GM12892 (cell line): ENCODE data around the gene ZP4.

Source experiments
- DNase-seq: peaks from one replicate; pipeline ENCODE4 v3.0.0; 2011; ENCODE audit not compliant: insufficient read length
- FAIRE-seq: peaks from 2 replicates; lab custom pipeline; 2011; peaks lifted over from hg19 to GRCh38; lab: Jason Lieb, UNC
- POLR2A ChIP-seq: IDR thresholded peaks from 2 replicates; pipeline ENCODE4 v1.6.1; 2011; ENCODE audit warnings: low read depth, low read length, control low read depth
- POLR2AphosphoS5 ChIP-seq: IDR thresholded peaks from 2 replicates; pipeline ENCODE4 v1.6.1; 2011; ENCODE audit warnings: low read depth, low read length, control low read depth
- TAF1 ChIP-seq: IDR thresholded peaks from 2 replicates; pipeline ENCODE4 v1.6.1; 2011; ENCODE audit warnings: low read depth, mild to moderate bottlenecking, control low read depth, low read length, borderline replicate concordance

Gene ZP4

DNA sequence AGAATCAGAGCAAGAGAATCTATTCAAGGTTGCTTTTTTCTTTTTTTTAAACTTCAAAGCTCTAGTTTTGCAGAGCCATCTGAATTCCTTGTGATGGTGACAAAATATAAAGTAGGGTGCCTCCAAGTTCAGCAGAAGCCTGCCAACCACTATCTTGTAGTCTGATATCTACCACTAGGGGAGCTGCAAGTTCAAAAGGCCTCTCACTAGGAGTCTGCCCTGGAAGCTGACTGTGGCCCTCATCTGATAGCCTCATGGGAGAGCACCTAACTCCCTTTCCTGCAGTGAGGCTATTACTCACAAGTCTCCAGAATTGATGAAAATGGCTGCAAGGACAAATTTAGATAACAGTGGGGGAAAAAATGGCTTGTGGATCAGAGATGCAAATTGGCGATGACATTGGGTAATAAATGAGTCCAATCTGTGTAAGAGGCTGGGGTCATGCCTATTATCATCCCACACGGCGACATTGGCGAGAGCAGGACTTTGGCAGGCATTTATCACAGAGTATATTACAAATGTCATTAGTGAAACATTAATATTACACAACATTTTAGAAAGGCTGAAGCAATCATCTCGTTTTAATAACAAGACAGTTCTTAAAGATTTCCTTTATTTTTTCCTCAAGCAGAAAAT, 10.7 kb upstream of the ZP4 start:
- DNase-seq (no peak), FAIRE-seq (no peak)
- TF ChIP-seq TAF1 (no peak), POLR2A (no peak), POLR2AphosphoS5 (no peak)

- TF ChIP-seq TAF1 (no peak), POLR2A (no peak), POLR2AphosphoS5 (no peak)
- no peak for FAIRE-seq
Measured at GRCh38 chr1:237895630-237896029, 4.9 kb upstream of the ZP4 start.

DNA sequence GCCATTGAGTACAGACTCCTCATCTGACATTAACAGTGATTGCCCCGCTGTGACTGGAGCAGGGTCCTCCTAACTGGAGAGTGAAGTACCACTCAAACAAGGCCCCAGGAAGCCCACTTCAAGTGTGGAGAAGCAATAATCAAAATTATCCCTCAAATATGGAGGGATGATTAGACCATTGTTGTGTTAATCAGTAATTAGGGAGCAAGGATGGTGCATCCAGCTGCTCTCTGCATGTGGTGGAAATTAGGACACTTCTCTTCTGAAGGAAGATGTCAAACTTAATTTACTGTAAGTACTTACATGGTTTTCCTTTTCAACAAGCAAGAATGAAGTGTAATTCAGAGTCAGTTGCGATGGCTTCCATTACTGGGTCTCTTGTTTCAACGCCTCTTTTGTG, 3.4 kb upstream of the ZP4 start:
- FAIRE-seq (no peak), DNase-seq (no peak)
- TF ChIP-seq POLR2AphosphoS5: no peak
- TF ChIP-seq POLR2A: no peak
- no peak for TF ChIP-seq TAF1

More at GRCh38 chr1:237895630-237896029, 4.9 kb upstream of the ZP4 start:
- DNase-seq: no peak

GRCh38 chr1:237891979-237892378, 1.3 kb upstream of the ZP4 start:
- DNase-seq (no peak), FAIRE-seq (no peak)
- TF ChIP-seq POLR2AphosphoS5 (no peak), POLR2A (no peak), TAF1 (no peak)

DNA sequence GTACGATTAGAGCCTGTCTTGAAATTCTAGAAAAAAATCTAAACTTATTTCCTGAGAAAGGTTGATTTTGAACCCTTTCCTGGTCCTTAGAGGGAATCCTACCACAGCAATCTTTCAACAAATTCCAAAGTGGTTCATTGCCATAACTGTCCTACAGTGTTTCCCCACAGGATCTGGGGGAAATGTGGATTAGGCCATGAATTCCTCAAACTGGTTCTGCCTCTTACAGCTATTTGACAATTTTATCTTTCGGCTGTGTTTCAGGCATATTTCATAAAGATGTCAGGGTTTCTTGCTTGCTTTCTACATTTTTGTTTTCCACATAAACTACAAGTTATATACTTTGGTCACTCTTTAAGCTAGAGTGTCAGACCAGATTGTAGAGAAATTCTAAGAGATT, 544 bp upstream of the ZP4 start:
- no peak for FAIRE-seq
- no peak for DNase-seq
- TF ChIP-seq POLR2A (no peak), POLR2AphosphoS5 (no peak), TAF1 (no peak)

GRCh38 chr1:237890416-237890815, 306 bp downstream of the ZP4 start:
- TF ChIP-seq TAF1: no peak
- no peak for TF ChIP-seq POLR2A
- no peak for TF ChIP-seq POLR2AphosphoS5
- DNase-seq (no peak), FAIRE-seq (no peak)

DNA sequence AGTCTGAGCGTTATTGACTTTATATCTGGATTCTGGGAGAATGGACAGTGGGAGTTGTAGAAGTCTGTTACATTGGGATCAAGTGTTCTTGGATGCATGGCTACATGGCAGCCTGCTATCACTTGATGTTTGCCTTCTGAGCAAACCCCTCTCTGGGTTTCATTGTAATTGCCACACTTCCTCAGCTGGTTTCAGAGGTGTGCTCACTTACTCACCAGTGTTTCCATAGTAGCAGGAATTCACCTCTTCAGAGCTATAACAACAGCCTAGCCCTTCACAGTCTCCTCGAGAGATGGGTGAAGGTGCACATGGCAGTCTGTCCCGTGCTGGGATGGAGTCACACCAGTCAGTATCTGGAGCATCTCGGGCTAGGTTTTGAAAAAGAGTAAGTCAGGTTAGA, 2.6 kb downstream of the ZP4 start:
- DNase-seq: no peak
- no peak for TF ChIP-seq POLR2AphosphoS5
- TF ChIP-seq POLR2A: no peak
- TF ChIP-seq TAF1: no peak
- no peak for FAIRE-seq

GRCh38 chr1:237887542-237887941, 3.2 kb downstream of the ZP4 start:
- no peak for DNase-seq
- no peak for TF ChIP-seq TAF1
- TF ChIP-seq POLR2AphosphoS5: no peak
- no peak for TF ChIP-seq POLR2A
- no peak for FAIRE-seq

DNA sequence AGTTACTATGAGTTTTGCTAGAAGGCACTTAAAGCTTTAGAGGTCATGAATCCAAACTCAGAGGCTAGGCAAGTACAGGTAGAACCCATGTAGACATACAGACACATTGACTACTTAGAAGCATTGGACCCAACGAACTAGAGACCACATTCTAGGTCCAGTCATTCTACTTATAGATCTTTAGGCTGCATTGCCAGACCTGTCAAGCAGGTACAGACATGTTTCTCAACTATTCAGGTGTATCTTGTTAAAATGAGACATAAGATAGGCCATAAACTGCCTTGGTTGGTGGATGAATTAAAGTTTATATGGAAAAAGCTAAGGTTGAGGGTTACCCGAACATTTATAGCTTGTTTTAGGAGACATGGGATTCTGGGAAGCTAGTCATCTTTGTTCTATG, 6.5 kb downstream of the ZP4 start:
- DNase-seq: no peak
- no peak for FAIRE-seq
- TF ChIP-seq TAF1 (no peak), POLR2AphosphoS5 (no peak), POLR2A (no peak)

- no peak for TF ChIP-seq POLR2A
- no peak for TF ChIP-seq TAF1
- TF ChIP-seq POLR2AphosphoS5: no peak
- DNase-seq (no peak), FAIRE-seq (no peak)
Measured at GRCh38 chr1:237879195-237879594, 11.5 kb downstream of the ZP4 start.

- FAIRE-seq: no peak
- no peak for TF ChIP-seq POLR2AphosphoS5
- no peak for TF ChIP-seq TAF1
- no peak for TF ChIP-seq POLR2A
Measured at GRCh38 chr1:237878406-237878805, 12.3 kb downstream of the ZP4 start.

DNA sequence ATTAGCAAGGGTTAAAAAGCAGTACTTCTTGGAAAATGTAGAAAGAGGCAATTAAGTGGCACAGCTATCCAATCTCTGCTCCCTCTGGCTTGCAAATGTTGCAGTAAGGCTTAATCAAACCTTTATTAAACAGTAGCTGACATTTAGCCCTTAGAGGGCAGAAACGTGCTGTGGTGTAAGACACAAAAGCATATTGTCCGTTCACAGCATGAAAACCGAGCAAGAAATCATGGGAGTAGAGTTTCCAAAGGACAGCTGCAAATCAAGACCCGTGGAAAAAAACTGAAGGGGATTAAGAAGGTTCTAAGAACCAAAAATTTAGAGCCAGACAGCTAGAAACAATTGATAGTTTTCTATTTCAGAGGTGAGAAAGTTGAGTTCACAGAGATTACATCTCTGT, 13.1 kb downstream of the ZP4 start:
- TF ChIP-seq TAF1: no peak
- no peak for TF ChIP-seq POLR2A
- no peak for TF ChIP-seq POLR2AphosphoS5
- DNase-seq (no peak), FAIRE-seq (no peak)

More at GRCh38 chr1:237878406-237878805, 12.3 kb downstream of the ZP4 start:
- DNase-seq: no peak

- DNase-seq: no peak
- TF ChIP-seq TAF1: no peak
- no peak for TF ChIP-seq POLR2A
- no peak for TF ChIP-seq POLR2AphosphoS5
- no peak for FAIRE-seq
Measured at GRCh38 chr1:237875291-237875690, 15.4 kb downstream of the ZP4 start.

DNA sequence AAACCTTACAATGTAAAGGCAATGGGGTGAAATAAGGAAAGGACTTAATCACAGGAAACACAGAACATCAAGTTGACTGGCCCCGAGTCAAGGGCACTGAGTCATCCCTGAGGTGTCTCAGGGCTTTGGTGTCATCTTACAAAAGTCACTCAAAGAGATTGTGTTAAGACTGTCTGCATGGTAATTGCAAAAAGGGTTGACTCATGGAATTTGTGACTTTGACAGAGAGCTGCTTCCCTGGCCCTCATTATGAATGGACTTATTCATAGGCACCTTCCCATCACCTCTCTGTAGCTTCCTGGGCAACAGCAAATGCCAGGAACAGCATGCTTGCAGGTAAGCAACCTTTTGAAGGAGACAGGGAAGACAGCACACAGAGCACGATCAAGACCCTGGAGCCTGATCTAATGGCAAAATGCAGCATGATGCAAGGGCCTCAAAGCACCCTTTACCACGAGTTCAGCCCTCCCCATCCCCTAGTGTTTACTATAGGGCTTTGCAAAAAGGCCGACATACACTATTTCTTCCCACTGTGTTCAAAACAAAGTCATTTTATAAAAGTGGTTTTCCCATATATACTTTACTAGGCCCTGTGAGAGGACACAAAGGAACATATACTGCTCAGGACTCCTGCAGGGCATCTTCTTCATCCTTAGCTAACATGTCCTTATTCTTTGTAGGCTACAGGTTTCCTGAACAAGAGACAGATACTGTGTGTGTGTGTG, 17.1 kb downstream of the ZP4 start:
- DNase-seq (no peak), FAIRE-seq (no peak)
- TF ChIP-seq POLR2A: no peak
- no peak for TF ChIP-seq TAF1
- no peak for TF ChIP-seq POLR2AphosphoS5
